Mammary epithelial cell (primary cell): Measurements from ENCODE around the gene CIBAR2.

Experiments
- EZH2 ChIP-seq: IDR thresholded peaks from 2 replicates; pipeline ENCODE4 v1.6.1; 2012; ENCODE audit warnings: low read length, inconsistent platforms, borderline replicate concordance
- TF ChIP-seq, protein P1 (sequence below), 2 donors: IDR thresholded peaks in 1 of 2; conservative IDR thresholded peaks in 1 of 2; 2 replicates each; pipeline ENCODE4 v1.5.1; 2011 to 2012; ENCODE audit warnings: inconsistent platforms in 2 of 2, low read length in 2 of 2, mild to moderate bottlenecking in 2 of 2, control low read depth in 1 of 2, low read depth in 1 of 2; ENCODE audit not compliant: insufficient read depth in 1 of 2; ENCODE audit errors: extremely low read depth in 1 of 2

- TF ChIP-seq, protein P1, sequence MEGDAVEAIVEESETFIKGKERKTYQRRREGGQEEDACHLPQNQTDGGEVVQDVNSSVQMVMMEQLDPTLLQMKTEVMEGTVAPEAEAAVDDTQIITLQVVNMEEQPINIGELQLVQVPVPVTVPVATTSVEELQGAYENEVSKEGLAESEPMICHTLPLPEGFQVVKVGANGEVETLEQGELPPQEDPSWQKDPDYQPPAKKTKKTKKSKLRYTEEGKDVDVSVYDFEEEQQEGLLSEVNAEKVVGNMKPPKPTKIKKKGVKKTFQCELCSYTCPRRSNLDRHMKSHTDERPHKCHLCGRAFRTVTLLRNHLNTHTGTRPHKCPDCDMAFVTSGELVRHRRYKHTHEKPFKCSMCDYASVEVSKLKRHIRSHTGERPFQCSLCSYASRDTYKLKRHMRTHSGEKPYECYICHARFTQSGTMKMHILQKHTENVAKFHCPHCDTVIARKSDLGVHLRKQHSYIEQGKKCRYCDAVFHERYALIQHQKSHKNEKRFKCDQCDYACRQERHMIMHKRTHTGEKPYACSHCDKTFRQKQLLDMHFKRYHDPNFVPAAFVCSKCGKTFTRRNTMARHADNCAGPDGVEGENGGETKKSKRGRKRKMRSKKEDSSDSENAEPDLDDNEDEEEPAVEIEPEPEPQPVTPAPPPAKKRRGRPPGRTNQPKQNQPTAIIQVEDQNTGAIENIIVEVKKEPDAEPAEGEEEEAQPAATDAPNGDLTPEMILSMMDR (conservative IDR thresholded peaks at IDR 0.05 in 1 of 2, IDR thresholded peaks at IDR 0.05 in 1 of 2; ENCODE audit: extremely low read depth in 1 of 2, insufficient read depth in 1 of 2, low read depth in 1 of 2, low read length in 2 of 2): no peak
- no peak for TF ChIP-seq EZH2
Observed at GRCh38 chr16:85140455-85141012, 28.3 kb upstream of the CIBAR2 start.
